K562 (cell line): ENCODE measurements around the gene IFI30. TPM values are rescaled to one million over a fixed set of nuclear protein-coding genes. Genes with fewer than 3 reads are reported as not detected.
A peak's percentile ranks its signal among the peaks of the same experiment; 100 is the strongest.

Source experiments
- BCOR ChIP-seq: fragments of 450-650 bp; IDR thresholded peaks from 2 replicates; pipeline ENCODE4 v1.6.1; 2016
- CBX1 ChIP-seq: sonication (generic); IDR thresholded peaks from 2 replicates; pipeline ENCODE4 v1.6.1; 2016; ENCODE audit warnings: antibody characterized with exemption, low read depth, mild to moderate bottlenecking
- E2F6 ChIP-seq, 2 experiments: IDR thresholded peaks; 2 replicates each; pipeline ENCODE4 v1.6.1; 2011; ENCODE audit warnings: borderline replicate concordance in 1 of 2, control low read depth in 1 of 2, low read depth in 1 of 2, low read length in 1 of 2, mild to moderate bottlenecking in 1 of 2, mixed read lengths in 1 of 2, moderate library complexity in 1 of 2; ENCODE audit not compliant: insufficient read depth in 1 of 2, insufficient read length in 1 of 2, poor library complexity in 1 of 2, severe bottlenecking in 1 of 2; ENCODE audit errors: extremely low read depth in 1 of 2
- HNRNPL ChIP-seq: fragments of 200-400 bp; formaldehyde crosslinking; IDR thresholded peaks from 2 replicates; pipeline ENCODE4 v1.6.1; 2017; ENCODE audit warnings: low read depth, mild to moderate bottlenecking, low read length
- NR4A1 ChIP-seq, 2 experiments: fragments of 250-450 bp in 1 of 2; fragments of 450-650 bp in 1 of 2; sonication (Bioruptor Pico) in 1 of 2; IDR thresholded peaks; 2 replicates each; pipeline versions ENCODE4 v1.4.0 to v1.6.1; 2016 to 2020; ENCODE audit warnings: mild to moderate bottlenecking in 2 of 2, missing compliant biosample characterization in 1 of 2, missing genetic modification characterization in 1 of 2, moderate library complexity in 1 of 2
- RBM22 ChIP-seq: fragments of 200-400 bp; formaldehyde crosslinking; IDR thresholded peaks from 2 replicates; pipeline ENCODE4 v1.6.1; 2018; ENCODE audit warnings: low read length, low read depth; ENCODE audit not compliant: poor library complexity, severe bottlenecking
- RHOXF2B ChIP-seq: fragments of 250-450 bp; sonication (Bioruptor Pico); conservative IDR thresholded peaks from 2 replicates; pipeline ENCODE4 v1.5.1; 2021
- ZFP91 ChIP-seq: sonication (generic); formaldehyde crosslinking; IDR thresholded peaks from 2 replicates; pipeline ENCODE4 v1.8.0; 2022; ENCODE audit warnings: mild to moderate bottlenecking, missing genetic modification reagents
- ZNF197 ChIP-seq: fragments of 200-800 bp; sonication (Bioruptor generic); IDR thresholded peaks from 2 replicates; pipeline ENCODE4 v1.6.1; 2016; ENCODE audit warnings: low read depth, missing genetic modification characterization, missing compliant biosample characterization
- polyA plus RNA-seq, 8 experiments: library from polyadenylated mRNA; depleted of rRNA in 4 of 8; stranded (reverse) in 5 of 8; unstranded in 3 of 8; fragments of >200 nt; fragmentation: Nextera tagmentation in 2 of 8; fragmentation: Illumina TruSeq in 1 of 8; extraction: Ambion mirVana in 2 of 8; extraction: Trizol in 1 of 8; gene quantifications; 2 replicates each; pipeline versions ENCODE4 v1.2.1 to v1.2.3, GENCODE V29; 2011 to 2014; ENCODE audit warnings: inconsistent platforms in 1 of 8, missing spikeins in 1 of 8
- total RNA-seq, 7 experiments: library from RNA; depleted of rRNA in 6 of 7; stranded (reverse); fragments of >200 nt in 6 of 7; fragmentation: Illumina TruSeq in 2 of 7; extraction: Trizol in 2 of 7; gene quantifications; 2 replicates each; pipeline versions ENCODE4 v1.2.1 to v1.2.3, GENCODE V29; 2011 to 2021; ENCODE audit warnings: low replicate concordance in 1 of 7
- TF ChIP-seq, protein P1 (sequence below), 2 experiments: fragments of 450-650 bp; formaldehyde crosslinking in 1 of 2; IDR thresholded peaks; 2 replicates each; pipeline versions ENCODE4 v1.4.0 to v1.6.1; 2014 to 2020; ENCODE audit warnings: mild to moderate bottlenecking in 2 of 2, borderline replicate concordance in 1 of 2, low read depth in 1 of 2
- TF ChIP-seq, protein P2 (sequence below): fragments of 150-350 bp; conservative IDR thresholded peaks from 2 replicates; pipeline ENCODE4 v1.6.1; 2014; ENCODE audit warnings: low read length

The IFI30 gene
- total and polyA plus RNA-seq, 9 of the 15 experiments (the other 6 are each of a cell fraction or from before 2014, with no cell fraction given) = 63.7 to 430 (median 109) TPM

GRCh38 chr19:18173572-18174288 lies at the start of gene IFI30 (continued):
- TF ChIP-seq, protein P1, sequence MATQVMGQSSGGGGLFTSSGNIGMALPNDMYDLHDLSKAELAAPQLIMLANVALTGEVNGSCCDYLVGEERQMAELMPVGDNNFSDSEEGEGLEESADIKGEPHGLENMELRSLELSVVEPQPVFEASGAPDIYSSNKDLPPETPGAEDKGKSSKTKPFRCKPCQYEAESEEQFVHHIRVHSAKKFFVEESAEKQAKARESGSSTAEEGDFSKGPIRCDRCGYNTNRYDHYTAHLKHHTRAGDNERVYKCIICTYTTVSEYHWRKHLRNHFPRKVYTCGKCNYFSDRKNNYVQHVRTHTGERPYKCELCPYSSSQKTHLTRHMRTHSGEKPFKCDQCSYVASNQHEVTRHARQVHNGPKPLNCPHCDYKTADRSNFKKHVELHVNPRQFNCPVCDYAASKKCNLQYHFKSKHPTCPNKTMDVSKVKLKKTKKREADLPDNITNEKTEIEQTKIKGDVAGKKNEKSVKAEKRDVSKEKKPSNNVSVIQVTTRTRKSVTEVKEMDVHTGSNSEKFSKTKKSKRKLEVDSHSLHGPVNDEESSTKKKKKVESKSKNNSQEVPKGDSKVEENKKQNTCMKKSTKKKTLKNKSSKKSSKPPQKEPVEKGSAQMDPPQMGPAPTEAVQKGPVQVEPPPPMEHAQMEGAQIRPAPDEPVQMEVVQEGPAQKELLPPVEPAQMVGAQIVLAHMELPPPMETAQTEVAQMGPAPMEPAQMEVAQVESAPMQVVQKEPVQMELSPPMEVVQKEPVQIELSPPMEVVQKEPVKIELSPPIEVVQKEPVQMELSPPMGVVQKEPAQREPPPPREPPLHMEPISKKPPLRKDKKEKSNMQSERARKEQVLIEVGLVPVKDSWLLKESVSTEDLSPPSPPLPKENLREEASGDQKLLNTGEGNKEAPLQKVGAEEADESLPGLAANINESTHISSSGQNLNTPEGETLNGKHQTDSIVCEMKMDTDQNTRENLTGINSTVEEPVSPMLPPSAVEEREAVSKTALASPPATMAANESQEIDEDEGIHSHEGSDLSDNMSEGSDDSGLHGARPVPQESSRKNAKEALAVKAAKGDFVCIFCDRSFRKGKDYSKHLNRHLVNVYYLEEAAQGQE (IDR thresholded peaks at IDR 0.05; ENCODE audit: borderline replicate concordance) = no peak
- TF ChIP-seq, protein P1 (CRISPR knock-in tag; IDR thresholded peaks at IDR 0.05; ENCODE audit: low read depth) = no peak
- TF ChIP-seq ZNF197 = no peak
- TF ChIP-seq E2F6 (IDR thresholded peaks at IDR 0.05; ENCODE audit: borderline replicate concordance in 1 of 2, extremely low read depth in 1 of 2, insufficient read depth in 1 of 2, insufficient read length in 1 of 2, low read depth in 1 of 2, low read length in 1 of 2, poor library complexity in 1 of 2, severe bottlenecking in 1 of 2) = peak; percentile 62 to 69
- TF ChIP-seq NR4A1 (CRISPR knock-in tag; IDR thresholded peaks at IDR 0.05) = no peak
- no peak for TF ChIP-seq NR4A1 (tag; IDR thresholded peaks at IDR 0.05)
- peak; percentile 57 for TF ChIP-seq CBX1
- no peak for TF ChIP-seq BCOR
- TF ChIP-seq, protein P2, sequence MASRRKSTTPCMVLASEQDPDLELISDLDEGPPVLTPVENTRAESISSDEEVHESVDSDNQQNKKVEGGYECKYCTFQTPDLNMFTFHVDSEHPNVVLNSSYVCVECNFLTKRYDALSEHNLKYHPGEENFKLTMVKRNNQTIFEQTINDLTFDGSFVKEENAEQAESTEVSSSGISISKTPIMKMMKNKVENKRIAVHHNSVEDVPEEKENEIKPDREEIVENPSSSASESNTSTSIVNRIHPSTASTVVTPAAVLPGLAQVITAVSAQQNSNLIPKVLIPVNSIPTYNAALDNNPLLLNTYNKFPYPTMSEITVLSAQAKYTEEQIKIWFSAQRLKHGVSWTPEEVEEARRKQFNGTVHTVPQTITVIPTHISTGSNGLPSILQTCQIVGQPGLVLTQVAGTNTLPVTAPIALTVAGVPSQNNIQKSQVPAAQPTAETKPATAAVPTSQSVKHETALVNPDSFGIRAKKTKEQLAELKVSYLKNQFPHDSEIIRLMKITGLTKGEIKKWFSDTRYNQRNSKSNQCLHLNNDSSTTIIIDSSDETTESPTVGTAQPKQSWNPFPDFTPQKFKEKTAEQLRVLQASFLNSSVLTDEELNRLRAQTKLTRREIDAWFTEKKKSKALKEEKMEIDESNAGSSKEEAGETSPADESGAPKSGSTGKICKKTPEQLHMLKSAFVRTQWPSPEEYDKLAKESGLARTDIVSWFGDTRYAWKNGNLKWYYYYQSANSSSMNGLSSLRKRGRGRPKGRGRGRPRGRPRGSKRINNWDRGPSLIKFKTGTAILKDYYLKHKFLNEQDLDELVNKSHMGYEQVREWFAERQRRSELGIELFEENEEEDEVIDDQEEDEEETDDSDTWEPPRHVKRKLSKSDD = no peak
- no peak for TF ChIP-seq ZFP91 (CRISPR knock-in tag)
- no peak for TF ChIP-seq RBM22
- no peak for TF ChIP-seq RHOXF2B
- peak; percentile 82 for TF ChIP-seq HNRNPL
